ENCODE measurements around the gene DBH.

- TF ChIP-seq, protein P1, sequence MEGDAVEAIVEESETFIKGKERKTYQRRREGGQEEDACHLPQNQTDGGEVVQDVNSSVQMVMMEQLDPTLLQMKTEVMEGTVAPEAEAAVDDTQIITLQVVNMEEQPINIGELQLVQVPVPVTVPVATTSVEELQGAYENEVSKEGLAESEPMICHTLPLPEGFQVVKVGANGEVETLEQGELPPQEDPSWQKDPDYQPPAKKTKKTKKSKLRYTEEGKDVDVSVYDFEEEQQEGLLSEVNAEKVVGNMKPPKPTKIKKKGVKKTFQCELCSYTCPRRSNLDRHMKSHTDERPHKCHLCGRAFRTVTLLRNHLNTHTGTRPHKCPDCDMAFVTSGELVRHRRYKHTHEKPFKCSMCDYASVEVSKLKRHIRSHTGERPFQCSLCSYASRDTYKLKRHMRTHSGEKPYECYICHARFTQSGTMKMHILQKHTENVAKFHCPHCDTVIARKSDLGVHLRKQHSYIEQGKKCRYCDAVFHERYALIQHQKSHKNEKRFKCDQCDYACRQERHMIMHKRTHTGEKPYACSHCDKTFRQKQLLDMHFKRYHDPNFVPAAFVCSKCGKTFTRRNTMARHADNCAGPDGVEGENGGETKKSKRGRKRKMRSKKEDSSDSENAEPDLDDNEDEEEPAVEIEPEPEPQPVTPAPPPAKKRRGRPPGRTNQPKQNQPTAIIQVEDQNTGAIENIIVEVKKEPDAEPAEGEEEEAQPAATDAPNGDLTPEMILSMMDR (IDR thresholded peaks at IDR 0.05) = no peak
- no peak for TF ChIP-seq EZH2 (IDR thresholded peaks at IDR 0.05; ENCODE audit: borderline replicate concordance, insufficient read depth, low read depth, low read length, poor library complexity, severe bottlenecking)
Observed at GRCh38 chr9:133600739-133601138, 35.4 kb upstream of the DBH start.
